HG03460 (cell line): ENCODE measurements around the gene PSMG3.
"Not testable (repeated sequence)": the region's sequence is repeated elsewhere in the genome, so short reads cannot be mapped to it uniquely, and the experiment has no call there.

Experiments
- ATAC-seq: cut with Tn5 transposase; IDR thresholded peaks from one replicate; pipeline ENCODE4 v1.9.1; 2021; ENCODE audit not compliant: unreplicated experiment

PSMG3 gene

DNA sequence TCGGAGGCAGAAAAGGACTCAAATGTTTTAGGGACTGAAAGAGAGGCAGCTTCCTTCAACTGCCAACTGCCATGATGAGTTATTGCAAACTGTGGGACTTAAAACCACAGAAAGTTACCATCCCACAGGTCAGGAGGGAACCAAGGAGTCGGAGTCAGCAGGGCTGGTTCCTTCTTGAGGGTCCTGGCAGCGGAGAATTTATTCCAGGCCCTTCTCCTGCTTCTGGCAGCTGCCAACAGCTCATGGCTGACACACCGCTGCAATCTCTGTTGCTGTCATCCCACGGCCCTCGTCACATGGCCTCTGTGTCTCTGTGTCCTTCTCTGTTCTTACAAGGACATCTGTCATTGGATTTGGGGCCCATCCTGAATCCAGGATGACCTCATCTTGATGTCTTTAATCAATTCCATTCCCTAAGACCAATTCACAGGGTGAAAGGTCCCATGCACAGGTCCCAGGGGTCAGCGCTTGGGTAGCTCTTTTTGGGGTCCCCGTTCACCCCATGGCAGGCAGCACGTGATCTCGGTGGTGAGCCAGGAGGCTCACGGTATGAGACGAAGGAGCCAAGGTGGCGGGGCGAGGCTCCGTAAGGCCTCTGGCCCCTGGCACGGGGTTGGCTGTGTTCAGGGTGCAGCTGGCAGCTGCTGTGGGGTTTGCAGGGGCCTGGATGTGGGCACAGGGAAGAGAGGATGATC lies 27.4 kb upstream of the PSMG3 start:
- ATAC-seq = no peak

DNA sequence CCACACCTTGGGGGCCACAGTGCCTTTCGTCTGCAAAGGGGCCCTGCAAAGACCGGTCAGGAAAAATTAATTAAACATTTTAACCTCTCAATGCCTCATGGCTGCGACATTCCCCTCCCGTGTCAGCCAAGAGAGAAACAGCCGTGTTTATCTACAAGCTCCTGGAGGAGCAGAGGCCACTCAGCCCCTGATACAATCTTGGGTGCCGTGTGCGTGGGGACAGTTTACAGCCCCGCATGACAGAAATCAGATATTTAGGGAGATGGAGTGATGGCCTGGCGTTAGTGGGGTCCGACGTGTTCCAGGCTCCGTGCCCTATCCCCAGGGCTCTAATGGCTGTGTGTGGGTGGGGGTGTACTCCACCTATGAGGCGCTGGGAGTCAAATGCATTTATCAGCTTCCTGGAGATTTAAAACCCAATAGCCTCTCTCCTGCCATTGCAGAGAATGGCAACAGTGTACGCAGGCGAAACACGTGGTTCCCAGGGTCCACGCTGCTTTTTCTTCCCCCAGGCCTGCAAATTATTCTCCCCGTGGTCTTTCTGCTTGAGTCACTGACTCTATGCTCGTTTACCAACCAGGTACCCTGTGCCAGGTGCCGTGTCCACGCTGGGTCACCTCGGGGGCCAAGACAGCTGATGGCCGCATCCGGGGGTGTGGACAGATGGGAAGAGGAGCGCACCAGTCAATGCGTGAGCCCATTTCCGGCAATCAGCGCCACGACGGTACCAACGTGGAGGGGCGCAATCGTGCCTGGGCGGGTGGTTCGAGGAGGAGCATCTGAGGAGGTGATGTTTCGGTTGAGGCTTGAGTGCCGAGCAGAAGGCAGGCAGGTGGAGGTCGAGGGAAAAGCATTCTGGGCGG lies 26.6 kb upstream of the PSMG3 start:
- ATAC-seq = no peak

- no peak for ATAC-seq
These were observed 25.8 kb upstream of the PSMG3 start for GRCh38 chr7:1595636-1596035.

DNA sequence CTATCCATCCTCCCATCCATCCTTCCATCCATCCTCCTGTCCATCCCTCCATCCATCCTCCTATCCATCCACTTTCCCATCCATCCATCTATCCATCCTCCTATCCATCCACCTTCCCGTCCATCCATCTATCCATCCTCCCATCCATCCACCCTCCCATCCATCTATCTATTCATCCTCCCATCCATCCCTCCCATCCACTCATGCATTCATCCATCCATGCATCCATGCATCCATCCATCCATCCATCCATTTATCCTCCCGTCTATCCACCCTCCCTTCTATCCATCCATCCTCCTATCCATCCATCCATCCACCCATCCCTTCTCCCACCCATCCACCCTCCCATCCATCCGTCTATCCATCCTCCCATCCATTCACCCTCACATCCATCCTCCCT lies 25.2 kb upstream of the PSMG3 start:
- no peak for ATAC-seq

- ATAC-seq = no peak
These were observed 24.1 kb upstream of the PSMG3 start for GRCh38 chr7:1593904-1594421.

DNA sequence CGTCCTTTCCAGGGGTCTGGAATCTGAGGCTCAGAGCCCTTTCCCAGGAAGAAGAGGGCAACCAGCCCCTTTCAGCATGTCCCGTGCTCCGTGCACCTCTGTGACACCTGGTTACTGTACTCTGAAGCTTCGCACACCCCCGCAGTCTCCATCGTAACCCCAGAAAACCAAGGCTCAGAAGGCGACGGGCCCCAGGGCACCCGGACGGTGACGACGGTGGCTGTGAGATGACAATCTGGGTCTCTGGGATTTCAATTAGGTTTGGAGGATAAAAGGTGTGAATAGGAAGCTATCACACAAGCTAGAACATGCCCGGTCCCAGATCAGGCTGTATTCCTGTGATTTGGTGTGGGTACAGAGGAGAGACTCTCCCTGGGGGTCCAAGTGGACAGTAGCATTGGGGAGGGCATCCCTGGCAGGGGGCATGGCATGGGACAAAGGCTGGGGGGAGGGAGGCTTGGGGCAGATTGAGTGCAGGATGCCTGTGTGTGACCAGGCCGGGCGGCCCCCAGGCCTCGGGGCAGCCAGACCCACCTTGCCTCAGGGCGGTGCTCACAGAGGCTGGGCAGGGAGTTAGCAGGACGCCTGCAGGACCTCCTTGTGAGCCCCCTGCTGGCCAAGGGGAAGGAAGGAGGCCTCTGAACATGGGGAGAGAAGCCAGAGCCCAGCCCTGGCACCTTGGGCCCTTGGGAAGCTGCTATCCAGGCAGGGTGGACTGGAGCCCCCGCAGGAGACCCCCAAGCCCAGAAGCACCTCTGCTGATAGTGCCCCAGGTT lies 23.4 kb upstream of the PSMG3 start:
- ATAC-seq = no peak

DNA sequence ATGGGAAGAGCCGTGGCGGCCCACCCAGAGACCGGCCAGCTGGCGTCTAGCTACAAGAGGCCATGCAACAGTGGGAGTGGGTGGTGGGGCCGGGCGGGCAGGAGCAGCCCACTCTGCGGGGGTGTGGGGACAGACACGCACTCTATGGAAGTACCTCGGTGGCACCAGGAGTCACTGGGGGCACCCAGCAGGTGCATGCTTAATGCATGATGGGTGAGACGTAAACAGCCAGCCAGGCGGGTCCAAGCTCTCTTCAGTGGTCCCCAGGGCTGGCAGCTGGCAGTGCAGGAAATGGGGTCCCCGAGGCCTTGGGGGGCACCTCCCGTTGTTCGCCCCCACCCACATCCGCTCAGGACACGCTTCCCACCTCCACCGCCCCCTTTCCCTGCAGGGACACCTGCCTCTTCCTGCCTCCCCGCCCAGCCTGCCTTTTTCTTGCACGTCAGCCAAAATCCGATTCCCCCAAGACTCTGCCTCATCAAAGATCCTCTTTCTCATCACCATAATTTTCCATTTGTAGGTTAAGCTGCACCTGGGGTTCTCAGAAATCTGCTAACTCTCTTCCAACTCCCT lies 22.6 kb upstream of the PSMG3 start:
- ATAC-seq = no peak

GRCh38 chr7:1591876-1592275 lies 22.0 kb upstream of the PSMG3 start:
- no peak for ATAC-seq

GRCh38 chr7:1591396-1591795 lies 21.6 kb upstream of the PSMG3 start:
- no peak for ATAC-seq

DNA sequence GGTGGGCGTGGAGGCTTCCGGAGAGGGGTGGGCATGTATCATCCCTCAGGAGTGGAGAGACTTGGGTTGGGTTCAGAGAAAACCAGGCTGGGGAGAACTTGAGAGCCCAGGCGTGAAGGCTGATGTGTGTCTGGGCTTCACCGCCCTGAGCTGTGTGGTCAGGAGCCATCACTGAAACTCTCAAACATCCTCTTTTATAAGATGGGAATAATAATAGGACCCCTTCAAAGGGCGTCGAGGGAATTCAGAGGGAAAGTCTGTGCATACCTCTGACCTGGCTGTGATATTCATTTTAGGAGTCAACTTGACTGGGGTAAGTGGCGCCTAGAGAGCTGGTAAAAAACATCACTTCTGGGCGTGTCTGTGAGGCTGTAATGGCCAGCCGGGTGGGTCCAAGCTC lies 21.1 kb upstream of the PSMG3 start:
- ATAC-seq = no peak

DNA sequence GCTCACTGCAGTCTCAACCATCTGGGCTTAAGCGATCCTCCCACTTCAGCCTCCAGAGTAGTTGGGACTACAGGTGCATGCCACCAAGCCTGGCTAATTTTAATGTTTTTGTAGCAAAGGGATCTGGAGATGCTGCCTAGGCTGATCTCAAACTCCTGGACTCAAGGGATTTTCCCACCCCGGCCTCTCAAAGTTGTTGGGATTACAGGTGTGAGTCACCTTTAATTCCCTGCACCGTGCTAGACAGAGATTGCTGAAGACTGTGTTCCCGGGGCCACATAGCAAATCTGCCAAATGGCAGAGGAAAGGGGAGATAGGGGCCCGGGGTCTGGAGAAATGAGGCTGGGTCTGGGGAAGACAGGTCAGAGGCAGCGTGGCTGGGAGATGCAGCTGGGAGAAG lies 20.6 kb upstream of the PSMG3 start:
- no peak for ATAC-seq

DNA sequence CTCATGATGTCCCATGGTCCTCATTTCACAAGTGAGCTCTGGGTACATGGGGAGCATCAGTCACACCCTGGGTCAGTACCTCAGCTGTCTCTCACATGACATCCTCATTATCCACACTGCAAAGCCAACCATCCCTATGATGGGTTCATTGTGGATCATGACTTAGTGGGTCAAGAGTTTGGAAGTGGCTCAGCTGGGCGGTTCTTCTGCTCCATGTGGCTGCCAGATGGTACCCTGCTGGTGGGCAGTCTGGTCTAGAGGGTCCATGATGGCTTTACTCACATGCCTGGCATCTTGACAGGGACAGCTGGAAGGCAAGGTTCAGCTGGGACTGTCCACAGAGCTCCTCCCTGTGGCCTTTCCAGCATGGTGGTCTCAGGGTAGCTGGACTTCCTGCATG lies 19.1 kb upstream of the PSMG3 start:
- ATAC-seq = no peak

- no peak for ATAC-seq
These were observed 17.9 kb upstream of the PSMG3 start for GRCh38 chr7:1587738-1588137.

DNA sequence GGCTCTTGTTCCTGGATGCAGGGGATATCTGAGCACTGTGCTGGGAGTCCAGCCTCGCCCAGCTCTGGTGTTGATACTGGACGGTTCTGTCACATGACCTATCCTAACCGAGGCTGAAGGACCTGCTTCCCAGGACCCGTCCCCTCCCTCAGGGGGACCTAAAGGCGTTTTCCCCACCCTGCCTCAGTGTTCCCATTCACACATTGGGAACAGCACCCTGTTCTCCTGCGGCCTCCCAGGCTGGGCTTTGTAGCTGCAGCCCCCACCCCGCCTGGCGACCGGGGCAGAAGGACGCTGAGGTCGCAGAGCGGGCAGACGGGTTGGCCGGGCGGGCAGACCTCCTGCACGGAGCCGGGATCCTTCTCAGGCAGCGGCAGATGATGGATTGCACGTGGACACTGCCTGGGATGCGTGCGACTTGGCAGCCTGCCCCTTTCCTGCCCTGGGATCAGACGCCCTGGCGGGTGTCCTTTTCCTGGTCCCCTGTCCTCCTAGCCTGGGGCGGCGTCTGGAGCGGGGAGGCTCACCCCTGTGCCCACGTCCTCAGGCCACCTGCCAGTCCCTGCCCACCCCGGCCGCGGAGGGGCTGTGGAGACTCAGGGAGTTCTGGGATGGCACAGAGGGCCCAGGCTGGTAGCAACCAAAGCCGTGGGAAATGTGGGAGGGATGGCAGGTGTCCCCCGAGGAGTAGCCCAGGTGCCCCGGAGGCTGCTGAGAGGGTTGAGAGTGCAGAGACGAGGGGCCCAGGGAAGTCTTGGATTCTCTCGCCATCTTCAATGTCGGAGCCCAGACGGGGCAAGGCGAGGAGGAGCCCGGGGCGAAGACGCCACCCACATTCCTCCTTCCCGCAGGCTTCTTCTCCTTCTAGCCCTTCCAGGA lies 17.2 kb upstream of the PSMG3 start:
- ATAC-seq = no peak

DNA sequence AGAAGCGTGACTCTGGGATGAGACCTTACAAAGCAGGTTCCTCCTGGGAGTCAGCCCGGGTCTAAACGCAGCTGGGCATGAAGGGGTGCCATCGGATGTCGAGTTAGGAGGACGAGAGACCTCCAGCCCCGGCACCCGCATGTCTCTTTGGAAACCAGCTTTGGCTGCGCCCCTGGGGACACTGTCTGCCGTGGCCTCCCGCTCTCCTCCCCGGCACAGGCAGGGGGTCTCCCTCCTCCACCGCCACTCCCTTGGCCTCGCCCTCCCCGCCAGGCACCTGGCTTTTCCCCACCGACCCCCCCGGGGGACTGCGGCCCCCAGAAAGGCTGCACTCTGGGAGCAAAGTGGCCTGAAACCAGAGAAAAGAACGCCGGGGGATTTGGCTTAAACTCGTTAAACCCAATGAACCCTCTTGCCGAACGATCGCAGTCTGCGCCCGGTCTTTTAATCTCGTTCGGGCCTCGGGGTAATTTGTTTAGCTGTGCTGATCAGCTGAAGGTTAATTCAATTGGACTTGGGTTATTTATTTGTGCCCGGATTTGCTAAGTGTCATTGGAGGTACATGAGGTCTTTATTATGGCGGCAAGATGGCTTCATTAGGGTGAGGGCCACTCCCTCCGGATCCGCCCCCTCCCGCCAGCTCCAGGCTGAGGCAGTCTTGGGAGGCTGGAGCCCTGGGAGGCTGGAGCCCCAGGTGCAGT lies 16.4 kb upstream of the PSMG3 start:
- no peak for ATAC-seq

DNA sequence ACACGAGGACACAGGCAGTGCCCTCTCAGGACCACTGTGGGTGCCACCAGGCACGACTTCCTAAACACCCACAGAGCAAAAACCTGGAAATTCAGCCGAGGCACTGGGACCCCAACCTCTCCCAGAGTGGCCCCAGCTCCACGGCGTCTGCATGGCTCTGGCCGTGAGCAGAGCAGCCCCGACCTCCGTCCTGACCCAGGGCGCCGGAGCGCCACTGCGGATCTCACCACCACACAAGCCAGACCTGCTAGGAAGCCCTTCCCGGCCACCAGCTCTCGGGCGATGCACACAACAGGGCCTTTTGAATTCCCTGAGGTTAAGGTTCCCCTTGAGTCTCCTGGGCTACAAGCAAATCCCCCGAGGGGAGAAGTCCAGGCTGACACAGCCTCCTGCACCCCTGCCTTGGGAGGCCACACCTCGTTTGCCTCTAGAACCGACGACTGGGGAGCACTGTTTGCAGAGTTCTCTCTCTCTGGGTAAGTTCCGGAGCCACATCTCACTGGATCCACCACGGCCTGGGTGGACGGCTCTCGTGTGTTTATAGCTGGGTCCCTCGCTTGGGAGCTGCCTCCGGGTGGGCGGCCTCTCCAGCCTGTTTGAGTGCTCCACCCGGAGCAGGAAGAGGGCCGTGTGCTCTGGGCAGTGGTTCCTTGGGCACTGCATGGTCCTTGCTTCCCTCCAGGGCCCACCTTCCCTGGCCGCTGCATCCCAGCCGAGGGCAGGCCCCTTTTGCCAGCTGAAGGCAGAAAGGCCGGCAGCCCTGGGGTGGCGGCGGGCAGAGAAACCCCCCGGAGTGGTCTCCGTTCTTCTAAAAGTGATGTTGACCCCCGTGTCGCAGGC lies 15.5 kb upstream of the PSMG3 start:
- ATAC-seq = no peak

DNA sequence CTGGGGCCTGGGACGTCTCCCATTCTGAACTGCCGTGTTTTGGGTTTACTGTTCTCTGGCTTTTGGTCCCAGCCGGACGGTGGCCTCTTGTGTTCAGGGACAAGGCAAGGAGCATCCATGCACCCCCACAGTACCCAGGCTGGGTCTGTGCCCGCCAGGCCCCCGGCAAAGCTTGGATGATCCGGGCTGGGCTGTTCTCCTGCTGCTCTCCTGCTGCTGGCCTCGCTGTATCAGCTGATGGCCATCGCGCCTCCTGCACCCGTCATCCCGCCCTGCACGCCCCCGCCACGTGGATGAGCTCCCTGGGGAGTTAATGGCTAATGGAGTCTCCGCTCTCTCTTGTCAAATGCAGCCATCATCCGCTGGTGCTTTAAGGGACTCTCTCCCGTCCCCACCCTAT lies 14.9 kb upstream of the PSMG3 start:
- no peak for ATAC-seq

GRCh38 chr7:1583241-1583930 lies 13.6 kb upstream of the PSMG3 start:
- not testable (repeated sequence) for ATAC-seq
